H9 (cell line): Measurements from ENCODE around the gene KRT77. TPM values are rescaled to one million over a fixed set of nuclear protein-coding genes. Genes with fewer than 3 reads are reported as not detected.

Source experiments
- DNase-seq: peaks from one replicate; pipeline ENCODE4 v3.0.0-alpha.2; 2017
- H2AFZ ChIP-seq: one replicate; pipeline ENCODE4 v1.6.1; 2013; ENCODE audit warnings: mild to moderate bottlenecking, low read length, control low read depth, moderate library complexity
- H2AK5ac ChIP-seq: 2 replicates; pipeline ENCODE4 v1.6.1; 2013; ENCODE audit warnings: low read length, control low read depth, mixed read lengths; ENCODE audit not compliant: insufficient read length
- H2BK120ac ChIP-seq: one replicate; pipeline ENCODE4 v1.6.1; 2013; ENCODE audit warnings: low read depth, mild to moderate bottlenecking, low read length, control low read depth, inconsistent platforms; ENCODE audit not compliant: poor library complexity, severe bottlenecking
- H2BK12ac ChIP-seq: 2 replicates; pipeline ENCODE4 v1.6.1; 2013; ENCODE audit warnings: low read length, control low read depth, mixed read lengths, low read depth; ENCODE audit not compliant: insufficient read length
- H2BK15ac ChIP-seq: 2 replicates; pipeline ENCODE4 v1.6.1; 2013; ENCODE audit warnings: low read depth, low read length, control low read depth
- H2BK20ac ChIP-seq: one replicate; pipeline ENCODE4 v1.6.1; 2013; ENCODE audit warnings: low read depth, mild to moderate bottlenecking, low read length, control low read depth, inconsistent platforms; ENCODE audit not compliant: poor library complexity, severe bottlenecking
- H2BK5ac ChIP-seq: 2 replicates; pipeline ENCODE4 v1.6.1; 2013; ENCODE audit warnings: low read length, control low read depth, mixed read lengths; ENCODE audit not compliant: insufficient read length
- H3K14ac ChIP-seq: 2 replicates; pipeline ENCODE4 v1.6.1; 2013; ENCODE audit warnings: low read length, control low read depth; ENCODE audit not compliant: insufficient read depth
- H3K18ac ChIP-seq: 2 replicates; pipeline ENCODE4 v1.6.1; 2013; ENCODE audit warnings: low read depth, mild to moderate bottlenecking, mixed read lengths, low read length, control low read depth; ENCODE audit not compliant: insufficient read length
- H3K23ac ChIP-seq: 2 replicates; pipeline ENCODE4 v1.6.1; 2013; ENCODE audit warnings: low read length, control low read depth, mixed read lengths, low read depth; ENCODE audit not compliant: insufficient read length
- H3K23me2 ChIP-seq: 2 replicates; pipeline ENCODE4 v1.6.1; 2013; ENCODE audit warnings: low read depth, mild to moderate bottlenecking, mixed read lengths, low read length, control low read depth; ENCODE audit not compliant: insufficient read length, poor library complexity, severe bottlenecking
- H3K27ac ChIP-seq: 2 replicates; pipeline ENCODE4 v1.5.1; 2013; ENCODE audit warnings: low read length, control low read depth, mixed read lengths, low read depth; ENCODE audit not compliant: insufficient read length
- H3K27me3 ChIP-seq: 2 replicates; pipeline ENCODE4 v1.6.1; 2013; ENCODE audit warnings: low read length, control low read depth, inconsistent platforms; ENCODE audit not compliant: insufficient read depth
- H3K4ac ChIP-seq: 2 replicates; pipeline ENCODE4 v1.6.1; 2013; ENCODE audit warnings: low read depth, mild to moderate bottlenecking, control low read depth, inconsistent platforms, low read length, moderate library complexity
- H3K4me1 ChIP-seq: 2 replicates; pipeline ENCODE4 v1.6.1; 2013; ENCODE audit warnings: low read length, control low read depth, inconsistent platforms; ENCODE audit not compliant: insufficient read depth
- H3K4me2 ChIP-seq: 2 replicates; pipeline ENCODE4 v1.6.1; 2013; ENCODE audit warnings: low read length, control low read depth, mixed read lengths; ENCODE audit not compliant: insufficient read length, insufficient read depth
- H3K56ac ChIP-seq: 2 replicates; pipeline ENCODE4 v1.6.1; 2013; ENCODE audit warnings: low read depth, mild to moderate bottlenecking, mixed read lengths, low read length, control low read depth; ENCODE audit not compliant: insufficient read length
- H3K79me1 ChIP-seq: 2 replicates; pipeline ENCODE4 v1.6.1; 2013; ENCODE audit warnings: low read depth, mild to moderate bottlenecking, moderate library complexity, low read length, control low read depth, inconsistent platforms; ENCODE audit not compliant: insufficient read depth, poor library complexity, severe bottlenecking
- H3K79me2 ChIP-seq: 2 replicates; pipeline ENCODE4 v1.6.1; 2013; ENCODE audit warnings: low read length, control low read depth, inconsistent platforms; ENCODE audit not compliant: insufficient read depth
- H3K9ac ChIP-seq: 2 replicates; pipeline ENCODE4 v1.6.1; 2013; ENCODE audit warnings: low read length, control low read depth, mixed read lengths; ENCODE audit not compliant: insufficient read length; ENCODE audit errors: extremely low read depth
- H3K9me3 ChIP-seq: one replicate; pipeline ENCODE4 v1.6.1; 2013; ENCODE audit warnings: low read depth, low read length, inconsistent platforms; ENCODE audit not compliant: control insufficient read depth
- H3T11ph ChIP-seq: one replicate; pipeline ENCODE4 v1.6.1; 2013; ENCODE audit warnings: mild to moderate bottlenecking, low read length, control low read depth, inconsistent platforms
- H4K20me1 ChIP-seq: one replicate; pipeline ENCODE4 v1.6.1; 2013; ENCODE audit not compliant: control insufficient read depth, insufficient read length, insufficient read depth
- H4K5ac ChIP-seq: 2 replicates; pipeline ENCODE4 v1.6.1; 2013; ENCODE audit warnings: low read depth, mild to moderate bottlenecking, mixed read lengths, low read length, control low read depth; ENCODE audit not compliant: insufficient read length
- H4K8ac ChIP-seq: replicated peaks from 2 replicates; pipeline ENCODE4 v1.6.1; 2013; ENCODE audit warnings: low read length, control low read depth, mixed read lengths, low read depth; ENCODE audit not compliant: insufficient read length
- H4K91ac ChIP-seq: 2 replicates; pipeline ENCODE4 v1.6.1; 2013; ENCODE audit warnings: low read depth, mild to moderate bottlenecking, moderate library complexity, mixed read lengths, low read length, control low read depth; ENCODE audit not compliant: insufficient read length
- H3K27ac Mint-ChIP-seq, 3 experiments: 2 replicates in 2 of 3; 3 replicates in 1 of 3; pipeline ENCODE4 v1.8.0; 2020 to 2021; ENCODE audit warnings: mixed read lengths in 3 of 3, mild to moderate bottlenecking in 1 of 3, moderate library complexity in 1 of 3
- H3K27me3 Mint-ChIP-seq: 2 replicates; pipeline ENCODE4 v1.8.0; 2021; ENCODE audit warnings: low read depth, mild to moderate bottlenecking, moderate library complexity, mixed read lengths
- H3K36me3 Mint-ChIP-seq, 3 experiments: 2 replicates in 2 of 3; 3 replicates in 1 of 3; pipeline ENCODE4 v1.8.0; 2020 to 2021; ENCODE audit warnings: low read depth in 3 of 3, mixed read lengths in 3 of 3; ENCODE audit not compliant: insufficient read depth in 1 of 3
- H3K4me1 Mint-ChIP-seq, 2 experiments: 2 replicates each; pipeline ENCODE4 v1.8.0; 2020; ENCODE audit warnings: mixed read lengths in 2 of 2
- H3K4me3 Mint-ChIP-seq, 2 experiments: 2 replicates in 1 of 2; 3 replicates in 1 of 2; pipeline ENCODE4 v1.8.0; 2020 to 2021; ENCODE audit warnings: mild to moderate bottlenecking in 2 of 2, mixed read lengths in 2 of 2, moderate library complexity in 1 of 2
- H3K9me3 Mint-ChIP-seq, 2 experiments: 2 replicates in 1 of 2; 3 replicates in 1 of 2; pipeline ENCODE4 v1.8.0; 2020; ENCODE audit warnings: mild to moderate bottlenecking in 2 of 2, mixed read lengths in 2 of 2, moderate library complexity in 1 of 2
- CTCF ChIP-seq: fragments of 200-600 bp; sonication (generic); conservative IDR thresholded peaks from 3 replicates; pipeline ENCODE4 v1.8.0; 2021; ENCODE audit warnings: antibody characterized with exemption, mild to moderate bottlenecking
- WGBS: extraction: QIAGEN DNeasy Blood & Tissue Kit; methylation state at CpG from one replicate; pipeline ENCODE4 v1.1.7; 2013; ENCODE audit warnings: missing lambda C conversion rate, low lambda C conversion rate, mixed read lengths; ENCODE audit not compliant: insufficient read length; ENCODE audit errors: extremely low coverage; 5-methylcytosine and 5-hydroxymethylcytosine counted together
- total RNA-seq: library from RNA; stranded (reverse); gene quantifications from 2 replicates; pipeline ENCODE4 v1.2.1, GENCODE V29; 2021

Gene KRT77
- total RNA-seq, 1 experiment from 2014 or later, result not detected

GRCh38 chr12:52710730-52711129, 7.4 kb upstream of the KRT77 start:
- no peaks in the 10 kb centered on the region for H4K20me1 ChIP-seq
- DNase-seq, result no peak
- Mint-ChIP-seq H3K4me3 (no peak overlapping the region), H3K27ac (no peak overlapping the region), H3K9me3 (peaks cover 0 to 3% of the 10 kb centered on the region in 2 experiments; a peak in 1 of 5 replicates), H3K4me1 (peaks cover 8 to 19% of the 10 kb centered on the region in 2 experiments; a peak in 3 of 4 replicates), H3K27me3 (peaks cover 44% of the 10 kb centered on the region), H3K36me3 (no peaks in the 10 kb centered on the region; a peak in 2 of 7 replicates)
- H2BK5ac ChIP-seq, result no peak overlapping the region
- no peak overlapping the region for H3T11ph ChIP-seq
- H3K79me1 ChIP-seq, result no peaks in the 10 kb centered on the region
- no peak overlapping the region for H4K5ac ChIP-seq
- no peak overlapping the region for H3K18ac ChIP-seq
- no peak overlapping the region for H2BK120ac ChIP-seq
- H2AK5ac ChIP-seq, result no peak overlapping the region
- peaks cover 8% of the 10 kb centered on the region; the same call in 1 of the 2 replicates for H3K27me3 ChIP-seq
- no CpG with 5 or more reads among the region's 1 CpG for WGBS
- H3K23me2 ChIP-seq, result peaks cover 11% of the 10 kb centered on the region
- H3K9ac ChIP-seq, result no peak overlapping the region
- no peaks in the 10 kb centered on the region for H3K9me3 ChIP-seq
- H2BK15ac ChIP-seq, result no peak overlapping the region
- H3K23ac ChIP-seq, result no peak overlapping the region
- H3K79me2 ChIP-seq, result no peaks in the 10 kb centered on the region
- H3K4me2 ChIP-seq, result no peak overlapping the region
- no peak overlapping the region for H3K27ac ChIP-seq
- H2BK12ac ChIP-seq, result no peak overlapping the region
- no peak overlapping the region for H2BK20ac ChIP-seq
- TF ChIP-seq CTCF, result no peak
- no peak overlapping the region for H3K56ac ChIP-seq
- no peak overlapping the region for H3K14ac ChIP-seq
- H3K4me1 ChIP-seq, result no peaks in the 10 kb centered on the region
- no peak overlapping the region for H3K4ac ChIP-seq
- no peak overlapping the region for H4K8ac ChIP-seq
- no peak overlapping the region for H4K91ac ChIP-seq
- no peak overlapping the region for H2AFZ ChIP-seq
